Loucy (cell line): ENCODE data around the gene MOCS1.
A peak's percentile ranks its signal among the peaks of the same experiment; 100 is the strongest.

Experiments used
- H2AFZ ChIP-seq: fragments of 200-600 bp; sonication (generic); 2 replicates; pipeline ENCODE4 v1.6.0; 2016; ENCODE audit warnings: antibody characterized with exemption, mild to moderate bottlenecking, low read length, moderate library complexity
- H3F3A ChIP-seq: fragments of 200-600 bp; 2 replicates; pipeline ENCODE4 v1.6.0; 2016; ENCODE audit warnings: antibody characterized with exemption, low read depth, mild to moderate bottlenecking
- H3K27me3 ChIP-seq: fragments of 200-600 bp; sonication (generic); 2 replicates; pipeline ENCODE4 v1.6.1; 2014; ENCODE audit warnings: low read length, mild to moderate bottlenecking; ENCODE audit not compliant: insufficient read depth, poor library complexity, severe bottlenecking
- H3K36me3 ChIP-seq: fragments of 200-600 bp; sonication (generic); 2 replicates; pipeline ENCODE4 v1.6.1; 2016; ENCODE audit warnings: low read length; ENCODE audit not compliant: insufficient read depth
- H3K4me1 ChIP-seq: fragments of 200-600 bp; sonication (generic); 2 replicates; pipeline ENCODE4 v1.5.1; 2014; ENCODE audit warnings: low read length, mild to moderate bottlenecking; ENCODE audit not compliant: insufficient read depth, poor library complexity, severe bottlenecking
- H3K4me2 ChIP-seq: fragments of 200-600 bp; sonication (generic); 2 replicates; pipeline ENCODE4 v1.6.0; 2014; ENCODE audit warnings: antibody characterized with exemption, low read length, low read depth, mild to moderate bottlenecking; ENCODE audit not compliant: poor library complexity, severe bottlenecking
- H3K4me3 ChIP-seq: fragments of 200-600 bp; sonication (generic); 2 replicates; pipeline ENCODE4 v1.5.1; 2014; ENCODE audit warnings: low read length, mild to moderate bottlenecking, mixed read lengths; ENCODE audit not compliant: poor library complexity, severe bottlenecking
- H3K79me2 ChIP-seq: fragments of 200-600 bp; sonication (generic); 2 replicates; pipeline ENCODE4 v1.6.1; 2014; ENCODE audit warnings: low read length; ENCODE audit not compliant: insufficient read depth
- H3K9ac ChIP-seq: fragments of 200-600 bp; sonication (generic); 2 replicates; pipeline ENCODE4 v1.6.0; 2014; ENCODE audit warnings: mild to moderate bottlenecking, low read depth, low read length, moderate library complexity; ENCODE audit not compliant: poor library complexity, severe bottlenecking
- H3K9me2 ChIP-seq: fragments of 200-600 bp; sonication (generic); replicated peaks from 2 replicates; pipeline ENCODE4 v1.6.1; 2016; ENCODE audit warnings: low read depth, low read length, mixed read lengths
- H3K9me3 ChIP-seq: fragments of 200-600 bp; sonication (generic); 2 replicates; pipeline ENCODE4 v1.6.1; 2014; ENCODE audit warnings: mild to moderate bottlenecking, antibody characterized with exemption, low read length, low read depth; ENCODE audit not compliant: insufficient read depth
- H4K20me1 ChIP-seq: fragments of 200-600 bp; sonication (generic); 2 replicates; pipeline ENCODE4 v1.6.0; 2014; ENCODE audit warnings: antibody characterized with exemption, low read length, mild to moderate bottlenecking; ENCODE audit not compliant: insufficient read depth, poor library complexity, severe bottlenecking
- EZH2phosphoT487 ChIP-seq: fragments of 200-600 bp; IDR thresholded peaks from 2 replicates; pipeline ENCODE4 v1.6.1; 2018; ENCODE audit warnings: antibody characterized with exemption, mild to moderate bottlenecking, moderate library complexity, borderline replicate concordance
- TF ChIP-seq, protein P1 (sequence below): fragments of 200-600 bp; sonication (generic); conservative IDR thresholded peaks from 2 replicates; pipeline ENCODE4 v1.5.1; 2014; ENCODE audit warnings: mild to moderate bottlenecking, antibody characterized with exemption, low read length

Gene MOCS1

DNA sequence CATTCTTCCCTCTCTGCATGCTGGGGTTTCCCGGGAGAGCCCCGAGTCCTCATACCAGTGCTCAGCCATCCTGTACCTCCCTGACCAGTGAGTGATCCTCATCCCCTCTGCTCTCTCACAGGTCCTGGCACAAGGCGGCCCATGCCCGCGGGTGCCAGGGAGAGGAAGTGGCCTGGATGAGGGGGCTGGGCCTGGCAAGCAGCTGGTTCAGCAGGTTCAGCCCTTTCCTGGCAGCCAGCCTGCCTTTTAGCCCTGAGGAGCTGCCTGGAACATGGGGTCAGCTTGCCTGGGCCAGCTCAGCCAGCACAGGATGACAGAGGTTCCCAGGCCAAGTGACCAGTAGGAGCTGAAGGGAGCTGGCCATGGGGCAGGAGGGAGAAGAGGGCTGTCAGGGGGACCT lies 10.9 kb downstream of the MOCS1 start:
- H3K9me3 ChIP-seq: no peaks in the 10 kb centered on the region
- H2AFZ ChIP-seq: peak overlapping the region; percentile 50; the same call in 1 of the 2 replicates
- peaks cover 17% of the 10 kb centered on the region for H3K4me1 ChIP-seq
- no peaks in the 10 kb centered on the region for H3K79me2 ChIP-seq
- TF ChIP-seq, protein P1, sequence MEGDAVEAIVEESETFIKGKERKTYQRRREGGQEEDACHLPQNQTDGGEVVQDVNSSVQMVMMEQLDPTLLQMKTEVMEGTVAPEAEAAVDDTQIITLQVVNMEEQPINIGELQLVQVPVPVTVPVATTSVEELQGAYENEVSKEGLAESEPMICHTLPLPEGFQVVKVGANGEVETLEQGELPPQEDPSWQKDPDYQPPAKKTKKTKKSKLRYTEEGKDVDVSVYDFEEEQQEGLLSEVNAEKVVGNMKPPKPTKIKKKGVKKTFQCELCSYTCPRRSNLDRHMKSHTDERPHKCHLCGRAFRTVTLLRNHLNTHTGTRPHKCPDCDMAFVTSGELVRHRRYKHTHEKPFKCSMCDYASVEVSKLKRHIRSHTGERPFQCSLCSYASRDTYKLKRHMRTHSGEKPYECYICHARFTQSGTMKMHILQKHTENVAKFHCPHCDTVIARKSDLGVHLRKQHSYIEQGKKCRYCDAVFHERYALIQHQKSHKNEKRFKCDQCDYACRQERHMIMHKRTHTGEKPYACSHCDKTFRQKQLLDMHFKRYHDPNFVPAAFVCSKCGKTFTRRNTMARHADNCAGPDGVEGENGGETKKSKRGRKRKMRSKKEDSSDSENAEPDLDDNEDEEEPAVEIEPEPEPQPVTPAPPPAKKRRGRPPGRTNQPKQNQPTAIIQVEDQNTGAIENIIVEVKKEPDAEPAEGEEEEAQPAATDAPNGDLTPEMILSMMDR: no peak
- no peak for TF ChIP-seq EZH2phosphoT487
- H3K4me3 ChIP-seq: no peak overlapping the region
- no peaks in the 10 kb centered on the region for H4K20me1 ChIP-seq
- no peaks in the 10 kb centered on the region for H3F3A ChIP-seq
- H3K4me2 ChIP-seq: peak overlapping the region; percentile 46
- H3K36me3 ChIP-seq: no peaks in the 10 kb centered on the region
- H3K9ac ChIP-seq: peak overlapping the region; percentile 51
- no peaks in the 10 kb centered on the region for H3K27me3 ChIP-seq
- H3K9me2 ChIP-seq: no peaks in the 10 kb centered on the region

DNA sequence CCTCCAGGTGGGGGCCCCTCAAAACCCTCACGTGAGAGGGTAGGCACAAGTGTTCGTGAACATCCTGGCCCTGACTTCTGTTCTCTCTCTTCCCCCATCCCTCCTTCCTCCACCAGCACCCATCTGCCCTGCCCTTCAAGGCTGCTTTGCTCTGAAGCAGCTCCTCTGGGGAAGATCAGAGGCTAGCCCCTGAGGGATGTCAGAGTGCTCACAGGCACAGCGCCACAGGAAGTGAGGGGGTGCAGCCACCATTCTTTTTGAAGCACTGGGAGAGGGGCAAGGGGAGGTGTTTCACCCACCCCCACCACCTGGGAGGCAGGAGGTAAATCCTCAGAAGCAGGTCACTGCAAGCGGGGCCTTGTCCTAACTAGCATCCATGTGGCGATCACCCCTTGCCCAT lies 11.4 kb downstream of the MOCS1 start:
- Histone ChIP-seq H3K79me2 (no peaks in the 10 kb centered on the region), H3K9ac (peak overlapping the region; percentile 51), H3K9me3 (no peaks in the 10 kb centered on the region), H3K4me3 (no peak overlapping the region), H3K27me3 (no peaks in the 10 kb centered on the region), H2AFZ (peak overlapping the region; percentile 50), H3K36me3 (no peaks in the 10 kb centered on the region), H3F3A (no peaks in the 10 kb centered on the region), H4K20me1 (no peaks in the 10 kb centered on the region), H3K9me2 (no peaks in the 10 kb centered on the region), H3K4me1 (peaks cover 16% of the 10 kb centered on the region), H3K4me2 (peak overlapping the region; percentile 46)
- TF ChIP-seq, protein P1: no peak
- TF ChIP-seq EZH2phosphoT487: no peak

DNA sequence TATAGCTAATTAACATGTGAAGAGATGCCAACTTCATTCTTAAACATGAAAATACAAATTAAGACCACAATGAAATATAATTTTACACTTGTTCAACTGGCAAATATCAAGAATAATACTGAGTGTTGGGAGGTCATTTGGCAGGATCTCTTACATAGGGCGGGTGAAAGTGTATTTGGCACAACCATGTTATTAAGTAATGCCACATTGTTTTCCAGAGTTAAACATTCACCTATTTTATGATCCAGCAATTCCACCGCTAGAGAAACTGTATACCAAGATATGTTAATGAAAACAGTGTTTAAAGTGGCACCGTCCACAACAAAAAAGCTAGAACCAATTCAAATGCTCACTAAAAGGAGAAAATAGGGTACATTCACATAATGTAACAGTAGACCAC lies 14.1 kb downstream of the MOCS1 start:
- Histone ChIP-seq H3K9me2 (no peaks in the 10 kb centered on the region), H3K36me3 (no peaks in the 10 kb centered on the region), H3K4me3 (no peak overlapping the region), H3K27me3 (no peaks in the 10 kb centered on the region), H3K9ac (no peak overlapping the region), H3F3A (no peaks in the 10 kb centered on the region), H3K9me3 (no peaks in the 10 kb centered on the region), H3K79me2 (no peaks in the 10 kb centered on the region), H4K20me1 (no peaks in the 10 kb centered on the region), H3K4me2 (no peak overlapping the region), H2AFZ (no peak overlapping the region), H3K4me1 (peaks cover 16% of the 10 kb centered on the region)
- no peak for TF ChIP-seq EZH2phosphoT487

DNA sequence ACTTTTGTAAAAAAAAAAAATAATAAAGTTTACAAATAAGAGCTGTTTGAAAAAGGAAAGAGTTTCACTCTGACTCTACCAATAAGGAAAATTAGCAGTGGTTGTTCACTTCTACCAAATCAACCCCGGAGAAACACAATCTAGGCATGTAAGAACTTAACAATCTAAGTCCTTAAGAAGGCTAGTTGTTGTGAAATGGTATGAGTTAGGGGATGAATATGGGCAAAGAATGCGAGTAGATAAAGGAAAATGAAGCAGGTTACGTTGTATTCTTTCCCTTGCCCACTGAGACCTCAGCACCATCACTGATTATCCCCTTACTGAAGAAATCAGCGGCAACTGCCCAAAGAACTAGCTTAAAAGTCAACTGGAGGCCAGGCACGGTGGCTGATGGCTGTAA lies 15.4 kb downstream of the MOCS1 start:
- H3F3A ChIP-seq: no peaks in the 10 kb centered on the region
- no peaks in the 10 kb centered on the region for H3K27me3 ChIP-seq
- H4K20me1 ChIP-seq: no peaks in the 10 kb centered on the region
- no peak overlapping the region for H2AFZ ChIP-seq
- H3K79me2 ChIP-seq: no peaks in the 10 kb centered on the region
- H3K4me1 ChIP-seq: peaks cover 14% of the 10 kb centered on the region
- H3K9me3 ChIP-seq: no peaks in the 10 kb centered on the region
- H3K4me3 ChIP-seq: no peak overlapping the region
- no peak overlapping the region for H3K9ac ChIP-seq
- H3K9me2 ChIP-seq: no peaks in the 10 kb centered on the region
- no peak for TF ChIP-seq EZH2phosphoT487
- TF ChIP-seq, protein P1: no peak
- H3K4me2 ChIP-seq: no peak overlapping the region
- no peaks in the 10 kb centered on the region for H3K36me3 ChIP-seq
